ENCODE measurements around the gene QRICH2.
"Not testable (repeated sequence)": the region's sequence is repeated elsewhere in the genome, so short reads cannot be mapped to it uniquely, and the experiment has no call there.

Gene QRICH2

GRCh38 chr17:76261421-76262215 is 46.5 kb downstream of the QRICH2 start:
- no peaks in the 10 kb centered on the region for H3K36me3 ChIP-seq (ENCODE audit: insufficient read depth, low read length)
- no peak overlapping the region for H3K4me3 ChIP-seq (ENCODE audit: low read length, poor library complexity, severe bottlenecking)
- H3K9me3 ChIP-seq (ENCODE audit: insufficient read depth, low read depth, low read length), result no peaks in the 10 kb centered on the region
- H3K4me2 ChIP-seq (ENCODE audit: low read depth, low read length, poor library complexity, severe bottlenecking), result peak overlapping the region; percentile 9
- no peaks in the 10 kb centered on the region for H3K27me3 ChIP-seq (ENCODE audit: insufficient read depth, low read length, poor library complexity, severe bottlenecking)
- H3K4me1 ChIP-seq (ENCODE audit: insufficient read depth, low read length, poor library complexity, severe bottlenecking), result peaks cover 28% of the 10 kb centered on the region
- peak overlapping the region; percentile 8 for H3K9ac ChIP-seq (ENCODE audit: low read depth, low read length, poor library complexity, severe bottlenecking)
- H2AFZ ChIP-seq (ENCODE audit: low read length), result peak overlapping the region; percentile 44
- TF ChIP-seq CTCF (conservative IDR thresholded peaks at IDR 0.05; ENCODE audit: low read length), result 0 out of 2 replicates have a peak, but pooled peaks have one; percentile 10
- TF ChIP-seq EZH2phosphoT487 (IDR thresholded peaks at IDR 0.05; ENCODE audit: borderline replicate concordance), result no peak
- H3F3A ChIP-seq (ENCODE audit: low read depth), result peaks cover 6% of the 10 kb centered on the region
- no peaks in the 10 kb centered on the region for H3K9me2 ChIP-seq (replicated peaks; ENCODE audit: low read depth, low read length)
- peaks cover 12% of the 10 kb centered on the region for H3K79me2 ChIP-seq (ENCODE audit: insufficient read depth, low read length)
- H4K20me1 ChIP-seq (ENCODE audit: insufficient read depth, low read length, poor library complexity, severe bottlenecking), result peaks cover 6% of the 10 kb centered on the region

- no peaks in the 10 kb centered on the region for H3K9me3 ChIP-seq (ENCODE audit: insufficient read depth, low read depth, low read length)
- 0 out of 2 replicates have a peak overlapping the region, but pooled peaks have one; percentile 68 for H2AFZ ChIP-seq (ENCODE audit: low read length)
- H3K4me3 ChIP-seq (ENCODE audit: low read length, poor library complexity, severe bottlenecking), result no peak overlapping the region
- no peaks in the 10 kb centered on the region for H3K27me3 ChIP-seq (ENCODE audit: insufficient read depth, low read length, poor library complexity, severe bottlenecking)
- TF ChIP-seq EZH2phosphoT487 (IDR thresholded peaks at IDR 0.05; ENCODE audit: borderline replicate concordance), result no peak
- TF ChIP-seq CTCF (conservative IDR thresholded peaks at IDR 0.05; ENCODE audit: low read length), result no peak
- H3K36me3 ChIP-seq (ENCODE audit: insufficient read depth, low read length), result no peaks in the 10 kb centered on the region
- no peaks in the 10 kb centered on the region for H3K9me2 ChIP-seq (replicated peaks; ENCODE audit: low read depth, low read length)
- peaks cover 3% of the 10 kb centered on the region for H3K79me2 ChIP-seq (ENCODE audit: insufficient read depth, low read length)
- no peak overlapping the region for H3K4me2 ChIP-seq (ENCODE audit: low read depth, low read length, poor library complexity, severe bottlenecking)
- H3K9ac ChIP-seq (ENCODE audit: low read depth, low read length, poor library complexity, severe bottlenecking), result peak overlapping the region; percentile 38
- peaks cover 6% of the 10 kb centered on the region for H3F3A ChIP-seq (ENCODE audit: low read depth)
- H4K20me1 ChIP-seq (ENCODE audit: insufficient read depth, low read length, poor library complexity, severe bottlenecking), result no peaks in the 10 kb centered on the region
- peaks cover 31% of the 10 kb centered on the region for H3K4me1 ChIP-seq (ENCODE audit: insufficient read depth, low read length, poor library complexity, severe bottlenecking)
Observed at GRCh38 chr17:76260669-76261068, 47.4 kb downstream of the QRICH2 start.

- Histone ChIP-seq H3K4me2 (ENCODE audit: low read depth, low read length, poor library complexity, severe bottlenecking) (no peak overlapping the region), H3K9ac (ENCODE audit: low read depth, low read length, poor library complexity, severe bottlenecking) (no peak overlapping the region), H3K4me1 (ENCODE audit: insufficient read depth, low read length, poor library complexity, severe bottlenecking) (peaks cover 31% of the 10 kb centered on the region)
Observed at GRCh38 chr17:76260220-76260619, 47.9 kb downstream of the QRICH2 start.

GRCh38 chr17:76256430-76257050 is 51.5 kb downstream of the QRICH2 start:
- not testable (repeated sequence) for H3K9me2 ChIP-seq (replicated peaks; ENCODE audit: low read depth, low read length); H3K9ac ChIP-seq (ENCODE audit: low read depth, low read length, poor library complexity, severe bottlenecking); H3K4me3 ChIP-seq (ENCODE audit: low read length, poor library complexity, severe bottlenecking); H3K9me3 ChIP-seq (ENCODE audit: insufficient read depth, low read depth, low read length); H2AFZ ChIP-seq (ENCODE audit: low read length); H3F3A ChIP-seq (ENCODE audit: low read depth); H4K20me1 ChIP-seq (ENCODE audit: insufficient read depth, low read length, poor library complexity, severe bottlenecking); H3K79me2 ChIP-seq (ENCODE audit: insufficient read depth, low read length); H3K27me3 ChIP-seq (ENCODE audit: insufficient read depth, low read length, poor library complexity, severe bottlenecking); H3K36me3 ChIP-seq (ENCODE audit: insufficient read depth, low read length); H3K4me2 ChIP-seq (ENCODE audit: low read depth, low read length, poor library complexity, severe bottlenecking)
- H3K4me1 ChIP-seq (ENCODE audit: insufficient read depth, low read length, poor library complexity, severe bottlenecking), result peaks cover 15% of the 10 kb centered on the region

More at GRCh38 chr17:76260220-76260619, 47.9 kb downstream of the QRICH2 start:
- H3K36me3 ChIP-seq (ENCODE audit: insufficient read depth, low read length), result no peaks in the 10 kb centered on the region
- H3K4me3 ChIP-seq (ENCODE audit: low read length, poor library complexity, severe bottlenecking), result no peak overlapping the region
- no peaks in the 10 kb centered on the region for H3K79me2 ChIP-seq (ENCODE audit: insufficient read depth, low read length)
- no peaks in the 10 kb centered on the region for H3K9me3 ChIP-seq (ENCODE audit: insufficient read depth, low read depth, low read length)
- no peaks in the 10 kb centered on the region for H4K20me1 ChIP-seq (ENCODE audit: insufficient read depth, low read length, poor library complexity, severe bottlenecking)
- peaks cover 6% of the 10 kb centered on the region for H3F3A ChIP-seq (ENCODE audit: low read depth)
- TF ChIP-seq CTCF (conservative IDR thresholded peaks at IDR 0.05; ENCODE audit: low read length), result no peak
- TF ChIP-seq EZH2phosphoT487 (IDR thresholded peaks at IDR 0.05; ENCODE audit: borderline replicate concordance), result no peak
- H2AFZ ChIP-seq (ENCODE audit: low read length), result no peak overlapping the region
- H3K27me3 ChIP-seq (ENCODE audit: insufficient read depth, low read length, poor library complexity, severe bottlenecking), result no peaks in the 10 kb centered on the region
- H3K9me2 ChIP-seq (replicated peaks; ENCODE audit: low read depth, low read length), result no peaks in the 10 kb centered on the region
